BE2C (cell line): Measurements from ENCODE around the gene C16orf96.

Experiments
- DNase-seq: peaks from one replicate; pipeline ENCODE4 v3.0.0-alpha.2; 2020
- H3K27me3 ChIP-seq: fragments of 250-450 bp; sonication (Bioruptor Pico); 2 replicates; pipeline ENCODE4 v1.5.1; 2020; ENCODE audit warnings: mild to moderate bottlenecking
- H3K36me3 ChIP-seq: fragments of 250-450 bp; sonication (Bioruptor Pico); 2 replicates; pipeline ENCODE4 v1.5.1; 2020; ENCODE audit warnings: mild to moderate bottlenecking
- H3K4me1 ChIP-seq: fragments of 250-450 bp; sonication (Bioruptor Pico); 2 replicates; pipeline ENCODE4 v1.5.1; 2020
- H3K4me3 ChIP-seq: 2 replicates; pipeline ENCODE4 v1.5.1; 2011; ENCODE audit warnings: low read depth, low read length
- H3K9me3 ChIP-seq: fragments of 250-450 bp; sonication (Bioruptor Pico); 2 replicates; pipeline ENCODE4 v1.5.1; 2020
- CTCF ChIP-seq: IDR thresholded peaks from 2 replicates; pipeline ENCODE4 v1.5.1; 2012; ENCODE audit warnings: mild to moderate bottlenecking, low read depth, low read length

The C16orf96 gene

GRCh38 chr16:4514606-4515005 is 41.5 kb upstream of the C16orf96 start:
- no peaks in the 10 kb centered on the region for H3K9me3 ChIP-seq
- no peak for DNase-seq
- H3K4me3 ChIP-seq, result no peak overlapping the region
- no peaks in the 10 kb centered on the region for H3K4me1 ChIP-seq
- no peaks in the 10 kb centered on the region for H3K27me3 ChIP-seq
- H3K36me3 ChIP-seq, result peaks cover 26% of the 10 kb centered on the region
- no peak for TF ChIP-seq CTCF

- H3K4me1 ChIP-seq, result no peaks in the 10 kb centered on the region
- no peak overlapping the region for H3K4me3 ChIP-seq
- peaks cover 20% of the 10 kb centered on the region for H3K36me3 ChIP-seq
- DNase-seq, result no peak
- H3K9me3 ChIP-seq, result no peaks in the 10 kb centered on the region
- no peak for TF ChIP-seq CTCF
- no peaks in the 10 kb centered on the region for H3K27me3 ChIP-seq
Measured at GRCh38 chr16:4515611-4516233, 40.4 kb upstream of the C16orf96 start.

- peak; percentile 77 for DNase-seq
- no peak overlapping the region for H3K4me3 ChIP-seq
- H3K9me3 ChIP-seq, result no peaks in the 10 kb centered on the region
- TF ChIP-seq CTCF, result peak; percentile 94
- H3K36me3 ChIP-seq, result no peaks in the 10 kb centered on the region
- peaks cover 11% of the 10 kb centered on the region for H3K4me1 ChIP-seq
- no peaks in the 10 kb centered on the region for H3K27me3 ChIP-seq
Measured at GRCh38 chr16:4517812-4518680, 38.1 kb upstream of the C16orf96 start.

- Histone ChIP-seq H3K4me1 (peaks cover 12% of the 10 kb centered on the region), H3K9me3 (no peaks in the 10 kb centered on the region), H3K4me3 (no peak overlapping the region), H3K27me3 (no peaks in the 10 kb centered on the region), H3K36me3 (no peaks in the 10 kb centered on the region)
- DNase-seq, result no peak
- no peak for TF ChIP-seq CTCF
Measured at GRCh38 chr16:4519274-4520058, 36.7 kb upstream of the C16orf96 start.

GRCh38 chr16:4520913-4521312 is 35.2 kb upstream of the C16orf96 start:
- H3K36me3 ChIP-seq, result no peaks in the 10 kb centered on the region
- no peak for DNase-seq
- no peaks in the 10 kb centered on the region for H3K27me3 ChIP-seq
- H3K4me1 ChIP-seq, result peaks cover 12% of the 10 kb centered on the region
- no peak for TF ChIP-seq CTCF
- H3K4me3 ChIP-seq, result no peak overlapping the region
- no peaks in the 10 kb centered on the region for H3K9me3 ChIP-seq
